G401 (cell line): ENCODE measurements around the gene WDR86. TPM values are rescaled to one million over a fixed set of nuclear protein-coding genes. Genes with fewer than 3 reads are reported as not detected.
A peak's percentile ranks its signal among the peaks of the same experiment; 100 is the strongest.

Experiments
- DNase-seq: peaks from one replicate; pipeline ENCODE4 v3.0.0-alpha.2; 2015; ENCODE audit warnings: low spot score
- in situ Hi-C: cut with HindIII; loops from 2 replicates; pipeline ENCODE4 v1.10.0; 2016; ENCODE audit warnings: low sequenced_read_pairs, mixed read lengths
- total RNA-seq: library from RNA; depleted of rRNA; stranded (reverse); fragments of >200 nt; shearing (Covaris generic); gene quantifications from 2 replicates; pipeline ENCODE4 v1.2.3, GENCODE V29; 2014; rRNA removed

WDR86 gene, protein sequence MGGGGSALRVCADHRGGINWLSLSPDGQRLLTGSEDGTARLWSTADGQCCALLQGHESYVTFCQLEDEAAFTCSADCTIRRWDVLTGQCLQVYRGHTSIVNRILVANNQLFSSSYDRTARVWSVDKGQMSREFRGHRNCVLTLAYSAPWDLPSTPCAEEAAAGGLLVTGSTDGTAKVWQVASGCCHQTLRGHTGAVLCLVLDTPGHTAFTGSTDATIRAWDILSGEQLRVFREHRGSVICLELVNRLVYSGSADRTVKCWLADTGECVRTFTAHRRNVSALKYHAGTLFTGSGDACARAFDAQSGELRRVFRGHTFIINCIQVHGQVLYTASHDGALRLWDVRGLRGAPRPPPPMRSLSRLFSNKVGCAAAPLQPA
- total RNA-seq, result 10.2 and 13.7 TPM in 2 replicates

DNA sequence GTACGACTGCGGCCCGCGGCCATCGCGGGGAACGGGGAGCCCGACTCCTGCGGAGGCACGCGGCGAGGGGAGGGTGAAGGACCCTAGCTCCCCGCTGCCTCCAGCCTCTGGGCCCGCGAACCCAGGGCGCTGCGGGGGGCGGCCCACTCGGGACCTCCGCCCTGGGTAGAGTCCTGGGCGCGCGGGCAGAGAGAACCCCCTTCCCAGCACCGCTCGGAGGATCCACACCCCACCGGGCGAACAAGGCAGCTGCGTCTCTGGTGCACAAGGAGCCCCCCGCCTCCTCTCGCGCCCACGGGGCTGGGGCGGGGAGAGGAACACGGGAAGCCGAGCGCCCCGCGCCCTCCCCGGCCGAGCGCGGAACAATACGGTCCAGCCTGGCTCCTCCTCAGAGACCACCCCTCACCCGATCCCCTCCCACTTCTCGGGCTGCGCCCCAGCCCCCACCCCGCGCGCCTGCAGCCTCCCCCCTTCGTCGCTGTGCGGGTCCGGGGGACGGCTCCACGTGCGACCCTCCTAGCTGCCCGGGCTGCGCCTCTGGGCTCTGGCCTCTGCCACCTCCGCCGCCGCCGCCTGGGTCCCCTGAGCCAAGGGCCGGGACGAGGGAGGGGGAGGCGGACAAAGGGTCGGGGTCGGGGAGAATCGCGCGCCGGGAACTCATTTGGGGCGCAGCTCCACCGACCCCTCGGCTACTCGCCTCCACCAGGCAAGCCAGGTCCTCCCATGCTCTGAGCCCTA, at the start of gene WDR86:
WDR86 (minus strand) TSS at position 372 of the 738 bp plus-strand sequence. CDS start 449 bp downstream, outside the sequence.
- no peak for DNase-seq
- in situ Hi-C loops, result no loop called here

DNA sequence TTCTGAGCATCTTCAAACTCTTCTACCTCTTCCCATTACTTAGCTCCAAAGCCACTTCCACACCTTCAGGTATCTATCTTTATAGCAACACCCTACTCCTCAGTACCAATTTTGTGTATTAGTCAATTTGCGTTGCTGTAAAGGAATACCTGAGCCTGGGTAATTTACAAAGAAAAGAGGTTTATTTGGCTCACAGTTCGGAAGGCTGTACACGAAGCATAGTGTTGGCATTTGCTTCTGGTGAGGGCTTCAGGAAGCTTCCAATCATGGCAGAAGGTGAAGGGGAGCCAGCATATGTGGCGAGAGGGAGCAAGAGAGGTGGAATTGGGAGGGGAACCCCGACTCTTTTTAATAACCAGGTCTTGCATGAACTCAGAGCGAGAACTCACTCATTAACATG, 47.7 kb upstream of the WDR86 start:
- DNase-seq, result no peak
- in situ Hi-C loops, result no loop called here

DNA sequence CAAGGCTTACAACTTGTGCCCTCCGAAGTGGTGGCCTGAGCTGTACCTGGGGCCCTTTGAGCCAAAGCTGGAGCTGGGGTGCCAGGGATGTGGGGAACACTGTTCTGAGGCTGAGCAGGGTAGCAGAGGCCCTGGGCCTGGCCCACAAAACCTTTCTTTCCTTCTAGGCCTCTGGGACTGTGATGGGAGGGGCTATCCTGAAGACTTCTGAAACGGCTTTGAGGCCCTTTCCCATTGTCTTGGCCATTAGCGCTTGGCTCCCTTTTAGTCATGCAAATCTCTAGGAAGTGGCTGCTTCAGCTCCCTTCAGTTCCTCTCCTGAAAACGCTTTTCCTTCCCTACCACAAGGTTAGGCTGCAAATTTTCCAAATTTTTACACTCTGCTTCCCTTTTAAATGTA, 46.9 kb upstream of the WDR86 start:
- DNase-seq, result no peak
- in situ Hi-C loops, result no loop called here

DNA sequence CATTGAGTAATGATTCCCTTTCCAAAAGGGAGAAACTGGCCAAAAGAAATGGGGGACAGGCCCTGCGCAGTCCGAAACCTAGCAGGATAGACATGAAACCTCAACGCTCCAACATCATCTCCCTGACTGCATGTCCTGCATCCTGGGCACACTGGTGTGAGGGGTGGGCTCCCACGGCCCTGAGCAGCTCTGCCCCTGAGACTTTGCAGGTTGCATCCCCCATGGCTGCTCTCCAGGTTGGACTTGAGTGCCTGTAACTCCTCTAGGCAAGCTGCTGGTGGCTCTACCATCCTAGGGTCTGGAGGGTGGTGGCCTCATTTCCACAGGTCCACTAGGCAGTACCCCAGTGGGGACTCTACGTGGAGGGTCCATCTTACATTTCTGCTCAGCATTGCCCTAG, 46.4 kb upstream of the WDR86 start:
- in situ Hi-C loops, result no loop called here
- DNase-seq, result no peak

DNA sequence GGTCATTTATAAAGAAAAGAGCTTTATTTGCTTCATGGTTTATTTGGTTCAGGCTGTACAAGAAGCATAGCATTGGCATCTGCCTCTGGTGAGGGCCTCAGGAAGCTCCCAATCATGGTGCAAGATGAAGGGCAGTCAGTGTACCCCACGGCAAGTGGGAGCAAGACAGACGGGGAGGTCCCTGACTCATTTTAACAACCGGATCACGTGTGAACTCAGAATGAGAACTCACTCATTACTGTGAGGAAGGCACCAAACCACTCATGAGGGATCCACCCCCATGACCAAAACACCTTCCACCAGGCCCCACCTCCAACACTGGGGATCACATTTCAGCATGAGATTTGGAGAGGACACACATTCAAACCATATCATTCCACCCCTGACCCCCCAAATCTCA, 45.9 kb upstream of the WDR86 start:
- in situ Hi-C loops, result no loop called here
- DNase-seq, result no peak

DNA sequence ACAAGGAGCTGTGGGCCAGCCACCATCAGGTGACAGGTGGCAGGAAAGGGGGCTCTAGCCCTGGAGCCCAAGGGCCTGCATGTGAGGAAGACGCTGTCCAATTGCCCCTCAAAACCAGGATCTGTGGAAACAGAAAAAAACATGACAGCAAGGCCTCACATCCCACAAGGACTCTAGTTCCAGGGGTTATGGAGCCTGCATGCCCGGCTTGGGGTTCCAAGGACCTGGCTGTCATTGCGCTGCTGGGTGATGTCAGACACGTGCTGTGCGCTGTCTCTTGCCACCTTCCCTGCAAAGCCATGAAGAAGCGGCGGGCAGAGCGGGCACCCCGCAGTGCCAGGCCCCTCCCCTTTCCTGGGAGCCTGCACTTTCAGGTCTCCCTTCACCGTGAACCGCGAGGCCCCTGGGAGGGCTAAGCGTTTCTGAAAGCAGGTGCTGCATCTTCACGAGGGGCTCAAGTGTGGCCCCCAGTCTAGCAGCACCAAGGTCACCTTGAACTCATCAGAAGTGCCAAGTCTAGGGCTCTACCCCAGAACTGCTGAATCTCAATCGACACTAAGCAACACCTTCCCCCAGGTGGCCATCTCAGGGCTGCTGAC, 45.2 kb upstream of the WDR86 start:
- in situ Hi-C loops, result no loop called here
- DNase-seq, result no peak

DNA sequence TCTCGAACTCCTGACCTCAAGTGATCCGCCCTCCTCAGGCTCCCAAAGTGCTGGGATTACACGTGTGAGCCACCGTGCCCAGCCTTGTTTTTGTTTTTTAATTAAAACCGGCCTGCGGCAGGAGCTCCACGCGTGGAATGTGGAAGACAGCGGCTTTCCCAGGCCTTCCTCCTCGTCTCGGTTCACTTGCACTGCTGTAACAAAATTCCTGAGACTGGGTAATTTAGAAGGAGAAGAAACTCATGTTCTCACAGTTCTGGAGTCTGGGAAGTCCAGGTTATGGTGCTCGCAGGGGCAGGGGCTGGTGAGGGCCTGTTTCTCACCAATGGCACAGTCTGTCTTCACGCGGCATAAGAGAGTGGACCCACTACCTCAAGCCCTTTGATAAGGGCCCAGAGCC, 44.5 kb upstream of the WDR86 start:
- in situ Hi-C loops, result no loop called here

DNA sequence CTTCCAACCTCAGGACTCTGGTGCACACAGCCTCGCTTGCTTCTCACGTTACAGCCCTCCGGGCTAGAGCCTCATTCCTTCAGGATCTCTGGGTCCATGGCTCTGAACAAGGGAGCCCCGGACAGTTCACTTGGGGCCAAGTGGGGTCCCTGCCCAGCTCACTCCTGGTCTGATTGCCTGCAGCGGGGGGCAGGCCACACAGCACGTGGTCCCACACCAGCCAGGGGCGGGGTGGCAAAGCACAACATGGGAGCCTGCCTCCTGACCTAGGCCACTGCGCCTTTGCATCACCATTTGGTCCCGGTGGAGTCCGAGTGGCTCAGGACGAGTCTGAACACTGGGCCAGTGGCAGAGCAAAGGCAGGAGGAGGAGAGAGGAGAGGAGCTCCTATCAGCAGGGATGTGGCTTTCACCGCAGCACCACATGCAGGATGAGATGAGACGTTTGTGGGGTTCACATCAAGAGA, 43.5 kb upstream of the WDR86 start:
- in situ Hi-C loops, result no loop called here
- DNase-seq, result no peak

More for the DNA sequence above, 44.5 kb upstream of the WDR86 start:
- no peak for DNase-seq

DNA sequence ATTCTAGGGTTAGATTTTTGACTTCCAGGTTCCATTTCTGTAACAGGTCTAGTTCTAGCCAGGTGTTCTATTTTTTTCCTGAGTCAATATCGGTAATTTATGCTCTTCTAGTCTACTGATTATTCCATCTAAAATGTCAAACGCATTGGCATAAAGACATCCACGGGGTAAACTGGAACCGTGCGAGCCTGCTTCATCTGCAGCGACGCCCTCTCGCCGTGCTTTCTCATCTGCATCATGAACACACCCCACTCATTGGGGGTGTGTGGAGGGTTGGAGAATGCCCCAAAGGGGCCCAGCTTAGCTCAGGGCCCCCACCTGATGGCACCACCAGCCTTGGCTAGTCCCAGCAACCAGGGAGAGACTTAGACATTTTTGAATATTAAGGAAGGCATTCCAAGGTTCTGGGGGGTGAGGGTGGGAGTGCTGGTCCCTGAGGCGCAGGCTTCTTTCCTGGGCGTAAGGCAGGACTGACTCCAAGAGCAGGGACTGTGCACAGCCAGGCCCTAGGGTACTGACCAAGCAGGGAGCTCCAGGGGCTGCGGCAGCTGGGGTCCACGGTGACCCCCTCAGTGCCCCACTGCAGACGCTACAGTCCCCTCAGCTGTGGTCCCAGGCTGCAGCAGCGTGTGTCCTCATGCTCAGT, 43.0 kb upstream of the WDR86 start:
- DNase-seq, result no peak
- in situ Hi-C loops, result no loop called here

DNA sequence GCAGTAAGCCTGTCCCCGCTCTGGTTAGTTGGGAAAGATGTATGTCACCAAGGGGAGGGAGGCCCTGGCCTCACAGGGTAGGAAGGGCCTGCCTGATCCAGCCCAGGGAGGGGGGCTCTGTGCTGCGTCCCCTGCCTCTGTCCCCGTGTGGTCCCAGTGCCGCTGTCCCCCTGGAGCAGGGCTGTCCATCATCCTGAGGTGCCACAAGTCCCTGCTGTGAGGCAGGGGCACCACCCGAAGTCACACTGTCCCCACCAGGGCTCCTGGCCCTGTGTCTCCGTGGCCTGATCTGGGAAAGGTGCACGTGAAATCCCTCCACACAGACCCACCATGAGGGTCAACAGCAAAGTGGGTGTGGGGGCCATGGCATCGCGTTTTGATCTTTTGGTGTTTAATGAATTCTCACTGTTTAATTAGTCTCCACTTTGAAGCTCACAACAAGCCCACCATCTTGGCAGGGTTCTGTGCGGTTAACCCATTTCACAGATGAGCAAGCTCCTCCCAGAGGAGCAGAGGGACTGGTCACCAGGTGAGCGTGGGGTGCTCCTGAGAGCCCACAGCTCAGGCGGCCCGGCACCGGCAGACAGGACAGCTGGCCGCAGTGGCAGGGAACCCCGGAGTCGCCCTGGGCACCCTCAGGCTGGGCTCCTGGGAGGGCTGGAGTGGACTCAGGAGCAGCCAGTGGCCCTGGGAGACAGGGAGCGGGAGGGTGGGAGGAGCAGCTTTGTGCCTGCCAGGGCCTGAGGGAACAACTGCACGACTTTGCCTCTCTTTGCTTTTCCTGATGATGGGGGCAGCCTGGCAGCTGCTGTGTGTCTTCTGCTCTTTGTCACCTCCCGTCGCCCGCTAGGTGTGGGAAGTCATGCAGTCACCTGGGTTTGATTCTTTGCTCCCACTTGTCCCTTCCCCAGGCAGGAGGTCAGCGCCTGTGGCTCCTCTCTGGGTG, 42.1 kb upstream of the WDR86 start:
- in situ Hi-C loops, result no loop called here

DNA sequence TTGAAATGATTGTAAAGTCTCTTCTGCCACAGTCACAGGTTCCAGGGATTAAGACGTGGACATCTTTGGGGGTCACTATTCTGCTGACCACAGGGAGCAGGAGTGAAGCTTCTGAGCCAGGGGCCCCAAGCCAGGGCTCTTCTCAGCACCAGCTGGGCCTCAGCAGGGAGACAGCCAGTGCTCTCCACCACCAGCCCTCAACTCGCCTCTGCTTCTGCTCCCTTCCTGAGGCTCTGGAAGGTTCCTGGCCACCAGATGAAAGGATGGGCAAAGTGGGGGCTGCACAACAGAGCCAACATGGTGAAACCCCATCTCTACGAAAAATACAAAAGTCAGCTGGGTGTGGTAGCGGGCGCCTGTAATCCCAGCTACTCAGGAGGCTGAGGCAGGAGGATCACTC, 41.3 kb upstream of the WDR86 start:
- in situ Hi-C loops, result no loop called here

More for the DNA sequence above, 42.1 kb upstream of the WDR86 start:
- DNase-seq, result no peak

DNA sequence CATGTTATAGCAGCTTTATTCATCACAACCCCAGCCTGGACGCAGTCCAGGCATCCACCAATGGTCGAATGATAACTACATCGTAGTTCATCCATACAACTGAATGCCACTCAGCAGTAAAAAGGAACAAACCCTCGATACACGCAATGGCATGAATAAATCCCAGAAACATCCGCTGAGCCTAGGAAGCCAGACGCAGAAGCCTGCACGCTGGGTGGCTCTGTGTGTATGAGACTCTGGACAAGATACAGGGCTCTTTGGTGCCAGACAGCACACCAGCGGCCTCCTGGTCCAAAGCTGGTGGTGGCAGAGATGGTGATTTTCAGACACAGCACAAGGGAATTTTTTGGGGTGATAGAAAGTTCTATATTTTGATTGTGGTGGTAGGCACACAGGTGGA, 40.2 kb upstream of the WDR86 start:
- DNase-seq, result no peak
- in situ Hi-C loops, result no loop called here

More for the DNA sequence above, 41.3 kb upstream of the WDR86 start:
- DNase-seq, result no peak

DNA sequence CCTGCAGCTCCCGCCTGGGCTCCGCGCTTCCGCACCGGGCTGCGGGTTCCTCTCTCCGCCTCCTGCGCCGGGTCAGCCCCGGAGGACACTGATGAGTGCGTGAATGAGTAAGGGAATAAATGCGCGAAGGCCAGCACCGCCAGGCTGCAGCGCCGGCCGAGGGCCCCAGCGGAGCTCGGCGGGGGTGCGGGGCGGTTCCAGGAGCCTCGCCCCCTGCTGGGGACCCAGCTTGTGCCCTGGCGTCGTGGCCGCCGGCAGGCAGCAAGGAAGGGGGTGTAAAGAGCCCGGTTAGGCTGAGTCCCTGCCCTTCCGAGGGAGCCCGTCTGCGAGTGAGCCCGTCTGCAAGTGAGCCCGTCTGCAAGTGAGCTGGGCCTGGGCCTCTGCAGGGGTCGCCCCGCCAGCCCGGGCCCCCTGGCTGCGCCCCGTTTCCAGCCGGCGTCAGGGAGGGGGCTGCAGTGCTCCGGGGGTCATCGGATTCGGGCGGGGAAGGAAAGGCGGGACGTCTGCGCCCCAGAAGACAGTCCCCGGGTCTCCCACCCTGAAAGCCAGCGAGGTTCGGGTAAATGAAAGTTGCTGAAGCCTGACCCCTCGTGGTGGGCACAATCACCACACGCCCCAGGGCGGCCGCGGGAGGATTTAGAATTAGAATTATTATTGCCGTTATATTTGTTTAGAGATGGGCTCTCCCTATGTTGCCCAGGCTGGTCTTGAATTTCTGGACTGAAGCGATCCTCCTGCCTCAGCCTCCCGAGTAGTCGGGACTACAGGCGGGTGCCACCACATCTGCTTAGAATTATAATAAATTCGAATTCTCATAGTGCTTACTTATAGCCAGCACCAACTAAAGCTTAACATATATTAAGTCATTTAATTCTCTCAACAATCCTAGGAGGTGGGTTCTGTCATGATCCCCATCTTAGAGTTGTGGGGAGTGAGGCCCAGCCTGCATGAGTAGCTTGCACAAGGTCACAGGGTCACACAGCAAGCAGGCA, 38.7 kb upstream of the WDR86 start:
- peak; percentile 34 for DNase-seq
- in situ Hi-C loops, result no loop called here

DNA sequence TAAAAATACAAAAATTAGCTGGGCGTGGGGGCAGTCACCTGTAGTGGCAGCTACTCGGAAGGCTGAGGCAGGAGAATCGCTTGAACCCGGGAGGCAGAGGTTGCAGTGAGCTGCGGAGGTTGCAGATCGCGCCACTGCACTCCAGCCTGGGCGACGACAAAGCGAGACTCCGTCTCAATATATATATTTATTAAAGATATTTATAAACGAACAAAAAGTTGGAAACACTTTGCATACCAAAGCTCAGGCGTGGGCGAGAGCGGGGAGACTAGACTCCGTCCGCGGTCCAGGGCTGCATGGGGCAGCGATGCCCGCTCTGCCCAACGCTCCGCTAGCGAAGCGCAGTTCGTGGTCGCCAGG, 38.0 kb upstream of the WDR86 start:
- DNase-seq, result no peak
- in situ Hi-C loops, result no loop called here

DNA sequence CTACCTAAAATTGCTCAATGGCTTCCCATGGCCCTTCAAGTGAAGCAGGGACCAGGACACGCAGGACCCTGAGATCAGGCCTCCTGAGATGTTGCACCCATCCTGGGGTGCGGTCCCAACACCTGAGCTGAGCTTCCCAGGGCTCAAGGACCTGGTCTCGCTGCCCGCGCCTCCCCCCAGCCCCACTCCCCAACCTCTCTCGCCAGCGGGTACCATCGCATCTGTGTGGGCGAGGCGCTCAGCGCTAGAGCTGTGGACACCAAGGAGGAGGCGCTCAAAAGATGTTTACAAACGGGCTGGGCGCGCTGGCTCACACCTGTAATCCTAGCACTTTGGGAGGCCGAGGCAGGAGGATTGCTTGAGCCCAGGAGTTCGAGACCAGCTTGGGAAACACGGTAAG, 37.5 kb upstream of the WDR86 start:
- DNase-seq, result no peak
- in situ Hi-C loops, result no loop called here

DNA sequence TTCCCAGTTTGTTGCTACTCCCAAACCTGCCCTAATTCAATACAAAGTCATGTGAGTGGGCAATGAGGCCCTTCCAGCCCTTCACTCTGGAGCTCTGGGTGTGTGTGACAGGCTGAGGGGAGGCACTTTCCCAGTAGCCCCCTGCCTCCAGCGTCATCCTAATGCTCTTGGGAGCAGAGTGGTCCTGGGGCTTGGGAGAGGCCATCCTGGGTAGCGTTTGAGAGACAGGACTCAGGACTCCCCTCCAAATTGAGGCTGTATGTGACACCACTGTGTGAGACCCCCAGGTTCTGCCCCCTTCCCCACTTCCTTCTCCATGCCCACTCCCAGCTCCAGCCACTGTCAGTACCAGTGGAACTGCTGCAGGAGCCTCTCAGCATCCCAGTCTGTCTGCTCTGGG, 36.6 kb upstream of the WDR86 start:
- in situ Hi-C loops, result no loop called here
- DNase-seq, result no peak

DNA sequence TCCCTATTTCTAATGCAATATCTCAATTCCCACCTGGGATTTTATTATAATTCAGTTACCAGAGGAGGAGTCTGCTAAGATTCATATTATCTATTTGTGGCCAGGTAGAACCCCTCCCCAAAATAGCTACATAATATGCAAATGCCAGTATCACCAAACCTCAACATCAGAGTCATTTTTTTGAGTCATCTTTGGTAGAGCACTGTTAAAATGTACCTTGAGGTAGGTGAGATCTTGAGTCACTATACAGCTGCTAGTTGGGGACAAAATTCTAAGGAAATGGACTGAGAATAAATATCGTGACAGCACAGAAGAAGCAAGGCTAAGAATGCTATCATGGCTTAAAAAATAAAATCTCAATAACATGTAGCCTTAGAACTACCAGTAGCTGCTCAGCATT, 34.8 kb upstream of the WDR86 start:
- no peak for DNase-seq
- in situ Hi-C loops, result no loop called here
